ENCODE results near the gene ADGRE3.
"Not testable (repeated sequence)": the region's sequence is repeated elsewhere in the genome, so short reads cannot be mapped to it uniquely, and the experiment has no call there.

Gene ADGRE3

GRCh38 chr19:14661372-14661924 lies 13.2 kb downstream of the ADGRE3 start:
- DNase-seq: no peak

DNA sequence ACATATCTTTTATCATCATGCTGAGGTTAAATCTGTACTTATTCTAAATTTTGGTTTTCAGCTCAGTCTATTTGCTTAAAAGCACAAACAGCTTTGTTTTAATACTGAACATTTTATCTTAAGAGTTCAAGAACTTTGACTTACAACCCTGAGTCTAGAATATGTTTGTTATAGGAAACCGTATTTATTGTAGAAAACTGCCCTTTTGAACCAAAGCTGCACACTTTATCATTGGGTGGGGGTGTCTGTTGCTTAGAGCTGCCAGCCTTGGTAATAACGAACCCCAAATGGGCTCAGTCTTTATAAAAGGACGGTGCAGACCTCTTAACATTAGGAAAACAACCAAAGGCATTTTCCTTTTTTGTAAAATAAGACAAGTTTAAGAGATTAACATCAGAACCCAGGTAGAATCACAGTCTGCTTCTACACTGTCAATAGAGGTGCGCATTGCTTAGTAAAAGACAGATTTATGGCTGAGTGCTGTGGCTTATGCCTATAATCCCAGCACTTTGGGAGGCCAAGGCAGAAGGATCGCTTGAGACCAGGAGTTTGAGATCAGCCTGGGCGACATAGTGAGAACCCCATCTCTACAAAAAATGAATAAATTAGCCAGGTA lies 14.7 kb downstream of the ADGRE3 start:
- DNase-seq: no peak

GRCh38 chr19:14655726-14656125 lies 18.9 kb downstream of the ADGRE3 start:
- no peak for DNase-seq

GRCh38 chr19:14654786-14655560 lies 19.7 kb downstream of the ADGRE3 start:
- no peak for DNase-seq

GRCh38 chr19:14650161-14650560 lies 24.5 kb downstream of the ADGRE3 start:
- DNase-seq: no peak

- no peak for DNase-seq
Measured at GRCh38 chr19:14649020-14649419, 25.6 kb downstream of the ADGRE3 start.

DNA sequence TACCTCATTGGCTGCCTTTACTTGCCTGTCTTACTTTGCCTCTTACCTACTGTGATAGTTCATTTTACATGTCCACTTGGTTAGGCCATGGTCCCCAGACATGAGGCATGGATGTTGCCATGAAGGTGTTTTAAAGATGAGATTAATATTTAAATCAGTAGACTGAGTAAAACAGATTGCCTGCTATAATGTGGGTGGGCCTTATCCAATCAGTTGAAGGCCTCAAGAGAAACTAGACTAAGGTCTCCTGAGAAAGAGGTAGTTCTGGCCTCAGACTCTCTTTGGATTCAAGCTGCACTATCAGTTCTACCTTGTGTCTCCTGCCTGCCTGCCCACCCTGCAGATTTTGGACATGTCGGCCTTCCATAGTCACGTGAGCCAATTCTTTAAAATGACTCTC lies 26.1 kb downstream of the ADGRE3 start:
- no peak for DNase-seq

- DNase-seq: no peak
Measured at GRCh38 chr19:14639536-14640277, 34.9 kb downstream of the ADGRE3 start.

DNA sequence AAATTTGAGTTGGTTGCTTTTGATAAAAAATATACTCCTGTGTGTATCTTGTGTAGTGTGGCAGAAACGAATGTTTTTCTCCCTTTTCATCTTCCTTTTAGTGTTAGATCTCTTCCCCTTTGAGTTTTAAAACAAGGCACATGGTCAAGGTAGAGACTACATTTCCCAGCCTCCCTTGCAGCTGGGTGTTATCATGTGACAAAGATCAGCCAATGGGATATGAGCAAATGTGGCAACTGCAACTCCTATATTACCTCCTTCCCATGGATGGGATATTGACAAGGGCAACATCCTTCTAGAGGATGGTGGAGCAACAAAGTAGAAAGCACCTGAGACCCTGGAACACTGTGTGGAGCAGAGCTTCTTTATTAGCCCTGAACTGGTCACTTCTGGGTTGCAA lies 42.4 kb downstream of the ADGRE3 start:
- no peak for DNase-seq

GRCh38 chr19:14629557-14629956 lies 45.1 kb downstream of the ADGRE3 start:
- DNase-seq: no peak

DNA sequence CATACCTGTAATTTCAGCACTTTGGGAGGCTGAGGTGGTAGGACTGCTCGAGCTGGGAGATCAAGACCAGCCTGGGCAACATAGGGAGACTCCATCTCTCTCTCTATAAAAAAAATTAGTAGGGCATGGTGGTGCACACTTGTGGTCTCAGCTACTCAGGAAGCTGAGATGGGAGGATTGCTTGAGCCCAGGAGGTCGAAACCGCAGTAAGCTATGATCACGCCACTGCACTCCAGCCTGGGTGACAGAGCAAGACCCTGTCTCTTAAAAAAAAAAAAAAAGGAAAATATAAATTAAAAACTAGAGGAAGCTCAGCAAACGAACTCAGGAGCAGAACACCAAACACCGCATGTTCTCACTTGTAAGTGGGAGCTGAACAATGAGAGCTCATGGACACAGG lies 50.2 kb downstream of the ADGRE3 start:
- not testable (repeated sequence) for DNase-seq

DNA sequence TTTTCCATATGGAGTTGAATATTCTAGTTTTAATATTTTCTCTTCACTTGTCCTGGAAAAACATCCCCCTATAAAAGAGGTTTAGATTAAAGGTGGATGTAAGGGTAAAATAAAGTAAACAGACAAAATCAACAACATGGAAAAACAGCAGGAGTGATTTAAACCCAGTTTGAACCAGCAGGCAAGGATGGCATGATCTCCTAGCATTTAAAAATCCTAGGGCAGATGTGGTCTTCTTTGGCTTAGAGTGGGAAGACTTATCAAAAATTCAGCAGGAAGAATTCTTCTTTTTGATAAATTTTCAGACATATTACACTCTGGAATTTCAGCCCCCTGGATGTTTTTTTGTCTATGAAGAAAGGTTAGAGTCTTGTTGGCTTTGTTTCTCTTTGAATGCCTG lies 55.2 kb downstream of the ADGRE3 start:
- DNase-seq: no peak

- DNase-seq: no peak
Measured at GRCh38 chr19:14616407-14616806, 58.2 kb downstream of the ADGRE3 start.

GRCh38 chr19:14615623-14616022 lies 59.0 kb downstream of the ADGRE3 start:
- DNase-seq: no peak

DNA sequence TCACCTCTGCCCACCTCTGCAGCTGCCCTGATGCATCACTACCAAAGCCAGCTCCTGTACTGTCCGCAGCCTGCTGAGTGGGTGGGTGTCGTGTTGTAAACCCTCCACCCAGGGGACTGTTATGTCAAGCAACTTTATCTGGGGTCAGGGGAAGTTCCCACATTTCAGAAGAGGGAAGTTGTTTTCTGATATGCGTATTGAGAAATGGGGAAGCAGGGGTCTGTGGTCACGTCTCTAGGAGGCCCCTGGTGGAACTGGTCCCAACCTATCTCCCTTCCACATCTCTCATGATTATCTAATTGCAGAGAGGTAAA lies 60.6 kb downstream of the ADGRE3 start:
- no peak for DNase-seq

DNA sequence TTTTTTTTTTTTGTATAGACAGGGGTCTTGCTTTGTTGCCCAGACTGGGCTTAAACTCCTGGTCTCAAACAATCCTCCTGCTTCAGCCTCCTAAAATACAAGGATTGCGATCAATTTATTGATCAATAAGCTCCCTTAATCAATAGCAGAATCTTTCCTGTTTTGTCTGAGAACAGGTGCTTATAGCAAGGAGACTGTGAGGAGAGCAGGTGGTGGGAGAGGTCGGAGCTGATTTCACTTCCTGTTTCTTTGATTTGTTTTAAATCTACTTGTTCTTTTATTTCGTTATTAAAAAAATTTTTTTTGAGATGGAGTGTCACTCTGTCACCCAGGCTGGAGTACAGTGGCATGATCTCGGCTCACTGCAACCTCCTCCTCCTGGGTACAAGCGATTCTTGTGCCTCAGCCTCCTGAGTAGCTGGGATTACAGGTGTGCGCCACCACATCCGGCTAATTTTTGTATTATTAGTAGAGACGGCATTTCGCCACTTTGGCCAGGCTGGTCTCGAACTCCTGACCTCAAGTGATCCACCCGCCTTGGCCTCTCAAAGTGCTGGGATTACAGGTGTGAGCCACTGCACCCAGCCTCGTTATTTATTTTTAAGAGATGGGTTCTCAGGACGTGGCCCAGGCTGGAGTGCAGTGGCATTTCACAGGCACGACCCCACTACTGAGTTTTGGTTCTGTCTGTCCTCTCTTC lies 61.1 kb downstream of the ADGRE3 start:
- not testable (repeated sequence) for DNase-seq

- no peak for DNase-seq
Measured at GRCh38 chr19:14612657-14613056, 62.0 kb downstream of the ADGRE3 start.

GRCh38 chr19:14612242-14612641 lies 62.4 kb downstream of the ADGRE3 start:
- DNase-seq: not testable (repeated sequence)

GRCh38 chr19:14611051-14611450 lies 63.6 kb downstream of the ADGRE3 start:
- DNase-seq: no peak

DNA sequence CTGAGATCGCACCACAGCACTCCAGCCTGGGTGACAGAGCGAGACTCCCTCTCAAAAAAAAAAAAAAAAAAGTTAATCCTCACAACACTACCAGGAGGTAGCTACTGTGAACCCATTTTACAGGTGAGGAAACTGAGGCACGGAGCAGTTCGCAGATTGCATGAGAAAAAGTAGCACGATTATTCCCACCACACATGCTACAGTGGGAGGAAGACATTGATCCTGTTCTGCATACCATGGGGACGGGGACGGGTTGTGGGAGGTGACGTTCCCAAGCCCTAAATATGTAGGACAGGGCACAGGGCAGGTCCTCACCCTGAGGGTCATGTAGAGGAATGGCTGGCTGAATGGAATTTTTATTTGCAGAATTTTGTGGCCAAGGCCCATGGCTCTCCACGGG lies 68.0 kb downstream of the ADGRE3 start:
- no peak for DNase-seq

DNA sequence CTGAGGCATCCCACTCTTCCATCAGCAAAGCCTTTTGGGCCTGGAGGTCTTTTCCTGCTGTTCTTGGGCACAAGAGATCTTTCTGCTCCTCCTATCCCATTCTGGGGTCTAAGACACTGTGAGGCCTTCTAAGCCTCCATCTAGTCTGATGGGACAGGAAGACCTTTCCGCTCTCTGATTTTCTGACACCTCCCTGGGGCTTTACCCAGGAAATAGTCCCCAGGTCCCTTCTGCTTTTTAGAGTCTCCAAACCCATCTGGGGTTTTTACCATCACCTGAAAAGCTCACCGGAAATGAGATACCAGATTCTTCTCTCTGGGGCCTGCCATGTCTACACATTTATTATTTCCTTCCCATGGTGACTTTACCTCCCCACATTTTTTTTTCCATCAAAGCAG lies 70.7 kb downstream of the ADGRE3 start:
- no peak for DNase-seq

DNA sequence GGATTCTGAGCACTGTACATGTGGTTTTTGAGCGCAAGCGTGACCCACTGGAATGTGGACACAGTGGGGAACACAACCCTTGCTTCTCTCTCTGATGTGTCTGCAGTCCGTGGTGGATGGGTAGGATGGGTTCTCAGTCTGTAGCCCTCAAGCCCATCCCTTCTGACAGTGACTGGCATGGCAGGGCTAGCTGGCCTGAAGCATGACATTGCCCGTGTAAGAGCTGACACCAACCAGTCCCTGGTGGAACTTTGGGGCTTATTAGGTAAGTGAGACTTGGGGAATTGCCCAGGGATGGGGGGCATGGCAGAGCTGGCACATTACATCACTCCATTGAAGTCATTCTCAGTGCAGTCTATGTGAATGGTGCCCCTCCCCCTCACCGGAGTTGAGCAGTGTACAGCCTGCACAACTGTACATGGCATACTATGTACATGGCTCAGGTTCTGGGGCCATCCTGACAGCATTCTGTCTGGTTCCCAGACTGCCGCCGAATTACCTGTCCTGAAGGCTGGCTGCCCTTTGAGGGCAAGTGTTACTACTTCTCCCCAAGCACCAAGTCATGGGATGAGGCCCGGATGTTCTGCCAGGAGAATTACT lies 75.0 kb downstream of the ADGRE3 start:
- no peak for DNase-seq

GRCh38 chr19:14595558-14595957 lies 79.1 kb downstream of the ADGRE3 start:
- no peak for DNase-seq

Data from stimulated activated CD4-positive, alpha-beta T cell treated with anti-CD3 and anti-CD28 coated beads, Interleukin-4, amount 100 ng/mL, for 1 hour (primary cell).